Karpas-422 (cell line): ENCODE data around the gene CTIF. TPM values are rescaled to one million over a fixed set of nuclear protein-coding genes. Genes with fewer than 3 reads are reported as not detected.

Experiments used
- small RNA-seq: library from RNA; depleted of rRNA; stranded (forward); fragments of <200 nt; gene quantifications from one replicate; pipeline ENCODE3, GENCODE V24; 2014
- total RNA-seq: library from RNA; depleted of rRNA; stranded (reverse); fragments of >200 nt; shearing (Covaris generic); gene quantifications from 2 replicates; pipeline ENCODE4 v1.2.3, GENCODE V29; 2014; ENCODE audit warnings: low replicate concordance; rRNA removed

CTIF gene
- total RNA-seq, 1 experiment from 2014 or later = 0.60 TPM

Small RNA genes within 50 kb of the gene (small RNA-seq; reads per million reads assigned to genes)
- gene MIR4743 = not detected

Other genes with a start within 250 kb of the CTIF start
- gene ZBTB7C, start 129.6 kb upstream of the CTIF start, total RNA-seq = not detected in 2 replicates